ENCODE results near the gene FUT8.
"Not testable (repeated sequence)": the region's sequence is repeated elsewhere in the genome, so short reads cannot be mapped to it uniquely, and the experiment has no call there.

FUT8 gene

DNA sequence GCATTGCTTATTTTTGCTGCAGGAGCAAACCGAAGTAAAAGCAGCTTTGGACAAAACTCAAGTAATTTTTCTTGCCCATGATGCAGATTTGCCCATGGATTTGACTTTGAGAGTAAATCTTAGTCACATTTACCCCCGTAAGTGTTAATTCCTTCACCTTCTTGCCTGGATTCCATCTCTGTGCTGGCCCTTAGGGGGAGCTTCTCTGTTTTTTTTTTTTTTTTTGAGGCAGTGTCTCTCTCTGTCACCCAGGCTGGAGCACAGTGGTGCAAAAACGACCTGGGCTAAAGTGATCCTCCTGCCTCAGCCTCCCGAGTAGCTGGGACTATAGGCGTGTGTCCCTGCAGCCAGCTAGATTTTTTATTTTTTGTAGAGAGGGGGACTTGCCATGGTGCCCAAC is 210.2 kb downstream of the FUT8 start:
- no peak for DNase-seq (ENCODE audit: low spot score)

DNA sequence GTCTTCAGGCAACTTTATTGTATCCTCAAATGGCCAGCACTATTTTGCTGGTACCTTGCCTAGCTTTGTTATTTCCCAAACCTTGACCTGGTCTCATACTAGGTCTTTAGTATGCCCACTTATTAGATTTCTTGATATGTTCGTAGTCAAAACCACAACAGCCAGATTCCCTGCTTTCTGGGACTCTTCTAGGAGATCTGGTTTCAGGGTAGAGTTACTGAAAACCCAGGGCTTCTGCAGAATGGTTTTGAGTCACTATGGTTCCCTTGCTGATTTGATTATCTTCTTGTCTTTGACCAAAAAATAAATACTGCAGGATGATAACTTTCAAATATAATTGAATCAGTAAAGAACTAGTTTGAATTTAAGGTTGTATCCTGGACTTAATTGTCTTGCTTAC is 211.2 kb downstream of the FUT8 start:
- no peak for DNase-seq (ENCODE audit: low spot score)

DNA sequence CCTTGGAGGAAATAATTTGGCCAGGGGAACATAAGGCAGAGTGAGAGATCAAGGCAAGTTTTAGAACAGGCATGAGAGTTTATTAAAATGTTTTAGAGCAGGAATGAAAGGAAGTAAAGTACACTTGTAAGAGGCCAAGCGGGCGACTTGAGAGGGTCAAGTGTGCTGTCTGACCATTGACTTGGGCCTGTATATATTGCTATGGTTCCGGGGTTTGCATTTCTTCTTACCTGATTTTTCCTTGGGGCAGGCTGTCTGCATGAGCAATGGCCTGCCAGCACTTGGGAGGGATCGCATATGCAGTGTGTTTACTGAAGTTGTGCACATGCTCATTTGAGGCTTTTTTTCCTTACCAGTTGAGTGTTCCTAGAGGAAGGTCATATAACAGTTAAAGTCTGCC is 214.8 kb downstream of the FUT8 start:
- no peak for DNase-seq (ENCODE audit: low spot score)

GRCh38 chr14:65628664-65629063 is 216.1 kb downstream of the FUT8 start:
- no peak for DNase-seq (ENCODE audit: low spot score)

DNA sequence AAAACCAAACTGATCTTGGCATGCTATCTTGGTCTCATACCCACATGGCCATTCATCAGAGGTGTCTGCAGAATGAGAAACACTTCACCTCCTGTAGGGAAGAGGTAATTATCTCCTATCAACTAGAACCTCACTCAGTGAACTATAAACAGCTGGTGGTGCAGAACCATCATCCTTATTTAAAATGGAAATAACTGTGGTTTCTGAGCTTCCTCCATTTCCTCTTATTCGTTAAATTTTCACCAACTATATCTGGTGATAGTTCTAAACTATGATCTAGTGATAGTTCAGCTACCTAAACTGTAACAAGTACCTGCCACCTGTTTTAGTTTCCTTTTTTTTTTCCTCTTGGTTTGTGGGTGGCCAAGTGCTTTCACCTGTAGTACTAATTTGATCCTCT is 218.5 kb downstream of the FUT8 start:
- no peak for DNase-seq (ENCODE audit: low spot score)

GRCh38 chr14:65632487-65632886 is 220.0 kb downstream of the FUT8 start:
- DNase-seq (ENCODE audit: low spot score): no peak

- DNase-seq (ENCODE audit: low spot score): not testable (repeated sequence)
These were observed 221.1 kb downstream of the FUT8 start for GRCh38 chr14:65633666-65634065.

- peak; percentile 70 for DNase-seq (ENCODE audit: low spot score)
These were observed 225.2 kb downstream of the FUT8 start for GRCh38 chr14:65637780-65638179.

GRCh38 chr14:65639216-65639615 is 226.7 kb downstream of the FUT8 start:
- DNase-seq (ENCODE audit: low spot score): no peak

DNA sequence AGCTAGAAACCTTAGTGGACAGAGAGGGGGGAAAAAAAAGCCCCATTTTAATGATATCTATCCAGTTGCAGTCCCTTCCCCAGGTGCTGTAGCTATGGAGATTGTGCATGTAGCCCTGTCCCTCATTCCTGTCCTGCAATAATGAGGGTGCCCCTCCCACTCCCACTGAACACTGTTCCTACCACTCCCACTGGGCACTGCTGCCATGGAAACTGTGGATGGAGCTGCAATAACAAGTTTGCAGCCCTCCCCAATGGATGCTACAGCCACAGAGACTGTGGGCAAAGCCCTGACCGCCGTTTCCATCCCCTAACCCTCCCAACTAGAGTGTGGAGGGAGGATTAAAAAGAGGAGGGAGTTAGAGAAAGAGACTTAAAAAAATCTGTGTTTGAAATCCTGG is 238.3 kb downstream of the FUT8 start:
- DNase-seq (ENCODE audit: low spot score): no peak

DNA sequence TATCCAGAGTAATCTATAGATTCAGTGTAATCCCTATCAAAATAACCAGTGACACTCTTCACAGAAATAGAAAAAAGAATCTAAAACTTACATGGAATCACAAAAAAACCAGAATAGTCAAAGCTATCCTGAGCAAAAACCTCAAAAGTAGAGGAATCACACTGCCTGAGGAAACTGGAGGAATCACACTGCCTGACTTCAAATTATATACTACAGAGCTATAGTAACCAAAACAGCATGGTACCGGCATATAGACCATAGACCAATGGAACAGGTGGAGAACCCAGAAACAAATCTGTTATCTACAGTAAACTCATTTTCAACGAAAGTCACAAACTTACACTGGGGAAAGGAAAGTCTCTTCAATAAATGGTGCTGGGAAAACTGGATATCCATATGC is 244.0 kb downstream of the FUT8 start:
- no peak for DNase-seq (ENCODE audit: low spot score)

DNA sequence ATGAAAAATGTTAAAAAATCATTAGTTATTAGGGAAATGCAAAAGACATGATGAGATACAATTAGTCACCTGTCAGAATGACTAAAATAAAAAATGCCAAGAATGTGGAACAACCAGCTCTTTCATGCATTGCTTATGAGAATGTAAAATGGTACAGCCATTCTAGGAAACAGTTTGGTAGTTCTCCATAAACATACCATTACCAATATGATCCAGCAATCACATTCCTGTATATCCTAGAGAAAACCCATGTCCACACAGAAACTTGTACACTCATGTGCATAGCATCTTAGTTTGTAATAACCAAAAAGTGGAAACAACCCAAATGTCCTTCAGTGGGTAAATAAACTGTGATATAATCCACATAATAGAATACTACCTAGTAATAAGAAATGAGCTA is 245.7 kb downstream of the FUT8 start:
- no peak for DNase-seq (ENCODE audit: low spot score)

GRCh38 chr14:65661865-65662264 is 249.3 kb downstream of the FUT8 start:
- DNase-seq (ENCODE audit: low spot score): no peak

DNA sequence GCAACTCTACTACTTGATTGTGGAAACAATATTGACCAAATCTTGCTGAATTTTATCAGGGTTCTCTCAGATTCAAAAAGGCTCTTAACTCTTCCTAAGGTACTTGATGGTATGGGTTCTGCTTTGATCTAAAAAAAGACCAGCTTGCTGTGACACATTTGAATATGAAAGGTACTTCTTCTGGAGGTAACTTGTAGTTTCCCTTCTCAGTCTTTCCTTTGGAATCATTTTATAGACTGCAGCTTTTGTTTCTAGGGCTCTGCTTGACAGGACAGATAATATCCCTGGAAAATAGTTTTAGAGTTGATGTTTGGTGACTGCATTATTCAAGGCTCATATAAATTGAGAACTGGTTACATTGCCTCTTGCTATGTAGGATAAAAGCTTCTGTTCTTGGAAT is 251.9 kb downstream of the FUT8 start:
- no peak for DNase-seq (ENCODE audit: low spot score)

GRCh38 chr14:65676361-65677014 is 264.0 kb downstream of the FUT8 start:
- no peak for DNase-seq (ENCODE audit: low spot score)

DNA sequence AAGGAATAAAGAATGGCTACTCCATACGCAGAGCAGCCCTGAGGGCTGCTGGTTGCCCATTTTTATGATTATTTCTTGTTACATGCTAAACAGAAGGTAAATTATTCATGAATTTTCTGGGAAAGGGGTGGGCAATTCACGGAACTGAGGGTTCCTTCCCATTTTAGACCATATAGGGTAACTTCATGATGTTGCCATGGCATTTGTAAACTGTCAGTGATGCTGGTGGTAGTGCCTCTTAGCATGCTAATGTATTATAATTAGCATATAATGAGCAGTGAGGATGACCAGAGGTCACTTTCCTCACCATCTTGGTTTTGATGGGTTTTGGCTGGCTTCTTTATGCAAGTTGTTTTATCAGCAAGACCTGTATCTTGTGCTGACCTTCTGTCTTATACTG is 273.0 kb downstream of the FUT8 start:
- no peak for DNase-seq (ENCODE audit: low spot score)

- DNase-seq (ENCODE audit: low spot score): no peak
These were observed 274.2 kb downstream of the FUT8 start for GRCh38 chr14:65686761-65687160.

DNA sequence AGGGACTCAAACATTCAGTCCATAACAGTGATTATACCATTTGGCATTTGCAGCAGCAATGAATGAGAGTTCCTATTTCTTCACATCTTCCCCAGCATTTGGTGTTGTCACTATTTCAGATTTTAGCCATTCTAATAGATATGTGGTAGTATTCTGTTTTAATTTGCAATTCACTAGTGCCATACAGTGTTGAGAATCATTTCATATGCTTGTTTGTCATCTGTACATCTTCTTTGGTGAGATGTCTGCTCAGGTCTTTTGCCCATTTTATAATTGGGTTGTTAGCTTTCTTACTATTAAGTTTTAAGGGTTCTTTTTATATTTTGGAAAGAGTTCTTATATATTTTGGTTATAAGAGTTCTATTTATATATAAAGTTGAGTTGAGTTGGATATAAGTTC is 276.5 kb downstream of the FUT8 start:
- no peak for DNase-seq (ENCODE audit: low spot score)

- DNase-seq (ENCODE audit: low spot score): not testable (repeated sequence)
These were observed 280.0 kb downstream of the FUT8 start for GRCh38 chr14:65692566-65692965.

DNA sequence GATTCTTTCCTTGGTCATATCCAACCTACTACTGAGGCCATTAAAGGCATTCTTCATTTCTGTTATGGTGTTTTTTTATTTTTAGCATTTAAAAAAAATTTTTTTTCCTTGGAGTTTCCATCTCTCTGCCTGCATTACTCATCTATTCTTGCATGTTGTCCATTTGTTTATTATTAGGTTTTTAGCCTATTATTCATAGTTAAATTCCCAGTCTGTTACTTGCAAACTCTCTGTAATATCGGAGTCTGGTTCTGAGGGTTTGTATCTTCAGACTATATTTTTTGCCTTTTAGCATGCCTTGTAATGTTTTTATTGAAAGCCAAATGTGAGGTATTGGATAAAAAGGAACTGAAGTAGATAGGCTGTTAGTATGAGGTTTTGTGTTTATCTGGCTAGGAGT is 284.3 kb downstream of the FUT8 start:
- DNase-seq (ENCODE audit: low spot score): no peak

DNA sequence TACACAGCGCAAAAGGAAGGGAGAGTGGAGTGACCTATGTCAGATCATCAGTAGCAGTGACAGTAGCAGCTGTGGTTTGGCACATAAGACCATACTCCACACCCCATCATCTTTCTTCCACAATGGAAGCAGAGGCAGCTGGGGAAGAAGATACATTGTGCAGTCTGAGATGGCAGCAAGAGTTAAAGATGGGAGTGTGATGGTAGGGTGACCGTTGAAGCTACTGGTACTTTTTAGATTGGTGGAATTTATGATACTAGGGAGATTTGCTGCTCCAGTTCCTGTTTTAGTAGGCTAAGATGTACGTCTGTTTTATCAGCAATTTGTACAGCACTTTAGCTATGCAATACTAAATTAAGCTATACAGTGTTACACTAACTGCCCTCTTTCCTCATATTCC is 291.0 kb downstream of the FUT8 start:
- no peak for DNase-seq (ENCODE audit: low spot score)

- DNase-seq (ENCODE audit: low spot score): no peak
These were observed 291.5 kb downstream of the FUT8 start for GRCh38 chr14:65703996-65704395.

DNA sequence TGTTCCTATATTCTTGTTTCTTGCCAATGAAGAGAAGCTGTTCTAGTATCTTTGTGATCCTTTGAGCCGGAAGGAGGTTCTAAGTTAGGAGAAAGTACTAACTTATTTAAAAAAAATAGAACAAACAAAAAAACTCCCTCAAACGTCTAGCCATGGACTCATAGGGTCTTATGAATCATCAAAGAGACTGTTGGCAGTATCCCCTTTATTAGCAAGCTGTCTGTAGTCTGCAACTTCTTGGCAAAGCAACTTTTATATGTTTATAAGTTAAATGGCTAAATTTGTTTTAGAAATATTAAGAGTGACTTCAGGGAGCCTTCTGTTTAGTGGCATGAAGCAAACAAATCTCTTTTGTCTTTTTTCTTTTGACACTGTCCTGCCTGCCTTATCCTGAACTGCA is 291.9 kb downstream of the FUT8 start:
- DNase-seq (ENCODE audit: low spot score): no peak

DNA sequence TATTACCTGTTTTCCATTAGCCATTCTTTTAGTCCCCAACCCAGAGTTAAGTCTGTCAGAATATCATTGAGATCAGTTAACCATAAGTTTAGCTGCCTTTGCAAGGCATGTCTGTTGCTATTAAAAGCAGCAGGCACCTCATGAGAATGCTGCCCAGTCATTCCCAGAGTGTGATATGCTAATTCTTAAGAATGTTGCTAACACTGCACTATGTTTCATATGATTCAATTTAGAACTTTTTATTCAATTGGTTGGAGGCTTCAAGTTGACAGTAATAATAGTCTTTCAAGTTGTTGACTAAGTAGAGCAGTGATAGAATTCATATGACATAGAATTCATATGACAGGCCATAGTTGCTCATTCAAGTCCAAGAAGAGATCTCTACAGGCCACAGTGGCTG is 292.3 kb downstream of the FUT8 start:
- DNase-seq (ENCODE audit: low spot score): no peak

- DNase-seq (ENCODE audit: low spot score): no peak
These were observed 297.0 kb downstream of the FUT8 start for GRCh38 chr14:65709576-65709975.
